ENCODE measurements around the gene PPP1R9A.
A peak's percentile ranks its signal among the peaks of the same experiment; 100 is the strongest.
"Not testable (repeated sequence)": the region's sequence is repeated elsewhere in the genome, so short reads cannot be mapped to it uniquely, and the experiment has no call there.

Gene PPP1R9A

GRCh38 chr7:94969434-94970084 is 62.2 kb downstream of the PPP1R9A start:
- DNase-seq, result no peak
- intact Hi-C loops (cut with DNase I), result no loop called here

GRCh38 chr7:94970085-94970576 is 62.7 kb downstream of the PPP1R9A start:
- no peak for DNase-seq
- intact Hi-C loops (cut with DNase I), result no loop called here

GRCh38 chr7:94971051-94971867 is 63.9 kb downstream of the PPP1R9A start:
- no peak for DNase-seq
- intact Hi-C loops (cut with DNase I), result no loop called here

- no peak for DNase-seq
- intact Hi-C loops (cut with DNase I), result no loop called here
Measured at GRCh38 chr7:94972296-94972695, 64.9 kb downstream of the PPP1R9A start.

- intact Hi-C loops (cut with DNase I), result no loop called here
- no peak for DNase-seq
Measured at GRCh38 chr7:94973844-94974243, 66.5 kb downstream of the PPP1R9A start.

GRCh38 chr7:94974423-94974822 is 67.0 kb downstream of the PPP1R9A start:
- intact Hi-C loops (cut with DNase I), result no loop called here
- DNase-seq, result no peak

- intact Hi-C loops (cut with DNase I), result no loop called here
- DNase-seq, result no peak
Measured at GRCh38 chr7:94975336-94975735, 67.9 kb downstream of the PPP1R9A start.

GRCh38 chr7:94980418-94981142 is 73.2 kb downstream of the PPP1R9A start:
- intact Hi-C loops (cut with DNase I), result no loop called here
- no peak for DNase-seq

- no peak for DNase-seq
- intact Hi-C loops (cut with DNase I), result no loop called here
Measured at GRCh38 chr7:94995921-94996320, 88.5 kb downstream of the PPP1R9A start.

- intact Hi-C loops (cut with DNase I), result no loop called here
Measured at GRCh38 chr7:94996369-94996768, 89.0 kb downstream of the PPP1R9A start.

GRCh38 chr7:94997547-94997946 is 90.2 kb downstream of the PPP1R9A start:
- DNase-seq, result no peak
- intact Hi-C loops (cut with DNase I), result no loop called here

More at GRCh38 chr7:94996369-94996768, 89.0 kb downstream of the PPP1R9A start:
- DNase-seq, result no peak

- intact Hi-C loops (cut with DNase I), result no loop called here
- DNase-seq, result no peak
Measured at GRCh38 chr7:94998266-94999068, 91.1 kb downstream of the PPP1R9A start.

- DNase-seq, result no peak
- intact Hi-C loops (cut with DNase I), result no loop called here
Measured at GRCh38 chr7:94999069-94999351, 91.6 kb downstream of the PPP1R9A start.

- DNase-seq; intact Hi-C loops (cut with DNase I): not testable (repeated sequence)
Measured at GRCh38 chr7:94999601-95000000, 92.2 kb downstream of the PPP1R9A start.

- no peak for DNase-seq
- intact Hi-C loops (cut with DNase I), result no loop called here
Measured at GRCh38 chr7:95001258-95001657, 93.9 kb downstream of the PPP1R9A start.

GRCh38 chr7:95001815-95002561 is 94.6 kb downstream of the PPP1R9A start:
- no peak for DNase-seq
- intact Hi-C loops (cut with DNase I), result no loop called here

GRCh38 chr7:95002775-95003174 is 95.4 kb downstream of the PPP1R9A start:
- DNase-seq, result no peak
- intact Hi-C loops (cut with DNase I), result no loop called here

GRCh38 chr7:95004618-95005247 is 97.3 kb downstream of the PPP1R9A start:
- peak in 2 of 42 donors; percentile 17 to 52 for DNase-seq
- intact Hi-C loops (cut with DNase I), result no loop called here

Data from head of caudate nucleus (tissue), 42 donors.